DMS153 treated with DMSO at 0.1 percent for 48 hours (cell line): ENCODE measurements around the gene PRRG1.
"Not testable (repeated sequence)": the region's sequence is repeated elsewhere in the genome, so short reads cannot be mapped to it uniquely, and the experiment has no call there.

Experiments used
- DNase-seq: peaks from one replicate; lab custom pipeline; 2025; ENCODE audit not compliant: unreplicated experiment; lab: John Stamatoyannopoulos, UW

The PRRG1 gene

GRCh38 chrX:37468124-37468739 is 119.1 kb downstream of the PRRG1 start:
- DNase-seq: no peak

GRCh38 chrX:37470711-37471110 is 121.5 kb downstream of the PRRG1 start:
- no peak for DNase-seq

GRCh38 chrX:37472836-37473235 is 123.7 kb downstream of the PRRG1 start:
- DNase-seq: no peak

GRCh38 chrX:37474478-37474877 is 125.3 kb downstream of the PRRG1 start:
- no peak for DNase-seq

- DNase-seq: no peak
Measured at GRCh38 chrX:37476571-37477170, 127.5 kb downstream of the PRRG1 start.

- DNase-seq: not testable (repeated sequence)
Measured at GRCh38 chrX:37484335-37484734, 135.2 kb downstream of the PRRG1 start.

- no peak for DNase-seq
Measured at GRCh38 chrX:37485429-37485828, 136.3 kb downstream of the PRRG1 start.

- DNase-seq: no peak
Measured at GRCh38 chrX:37487271-37487670, 138.1 kb downstream of the PRRG1 start.

GRCh38 chrX:37488323-37488722 is 139.2 kb downstream of the PRRG1 start:
- no peak for DNase-seq

- no peak for DNase-seq
Measured at GRCh38 chrX:37491686-37492085, 142.5 kb downstream of the PRRG1 start.

GRCh38 chrX:37495760-37496159 is 146.6 kb downstream of the PRRG1 start:
- DNase-seq: not testable (repeated sequence)

GRCh38 chrX:37497126-37497525 is 148.0 kb downstream of the PRRG1 start:
- DNase-seq: not testable (repeated sequence)

- DNase-seq: not testable (repeated sequence)
Measured at GRCh38 chrX:37498323-37498722, 149.2 kb downstream of the PRRG1 start.

GRCh38 chrX:37499649-37500048 is 150.5 kb downstream of the PRRG1 start:
- not testable (repeated sequence) for DNase-seq

- DNase-seq: no peak
Measured at GRCh38 chrX:37504991-37505390, 155.8 kb downstream of the PRRG1 start.
